Right lobe of liver (tissue), 4 donors: Measurements from ENCODE around the gene PCTP.

Experiments used
- CTCF ChIP-seq, 4 donors: fragments of 200-600 bp in 3 of 4; fragments of 450-650 bp in 1 of 4; IDR thresholded peaks; one replicate each; pipeline versions ENCODE4 v1.5.1 to v1.8.0; 2016 to 2022; ENCODE audit warnings: antibody characterized with exemption in 4 of 4, mild to moderate bottlenecking in 2 of 4
- POLR2A ChIP-seq: fragments of 450-650 bp; IDR thresholded peaks from one replicate; pipeline ENCODE4 v1.6.1; 2017; ENCODE audit warnings: antibody characterized with exemption, mild to moderate bottlenecking
- donor health status: DM: no; HTN: no; CAD: no.
- donor health status: DM: no; HTN: no; CAD: no.
- donor health status: DM: no; HTN: yes; CAD: no.

- TF ChIP-seq CTCF (IDR thresholded peaks at IDR 0.05), result no peak
- no peak for TF ChIP-seq POLR2A
Observed at GRCh38 chr17:55818451-55819375, 67.9 kb downstream of the PCTP start.
